SK-N-SH treated with all-trans-retinoic acid at 6 μM for 48 hours (cell line): ENCODE data around the gene WASF1.

Source experiments
- ATAC-seq: fragments of 200-7000 bp; cut with Tn5 transposase; 3 replicates; pipeline ENCODE4 v1.9.1; 2020; ENCODE audit warnings: mild to moderate bottlenecking, moderate library complexity
- ARNTL ChIP-seq: fragments of 450-650 bp; formaldehyde crosslinking; IDR thresholded peaks from 2 replicates; pipeline ENCODE4 v1.5.0; 2020; ENCODE audit warnings: low read depth, mild to moderate bottlenecking, moderate library complexity, borderline replicate concordance
- BACH2 ChIP-seq: fragments of 250-450 bp; sonication (Bioruptor Pico); IDR thresholded peaks from 2 replicates; pipeline ENCODE4 v1.9.0; 2021; ENCODE audit warnings: mild to moderate bottlenecking, borderline replicate concordance
- CSDC2 ChIP-seq: fragments of 250-450 bp; sonication (Bioruptor Pico); IDR thresholded peaks from 2 replicates; pipeline ENCODE4 v1.5.0; 2020; ENCODE audit warnings: mild to moderate bottlenecking, moderate library complexity
- CSRNP3 ChIP-seq: fragments of 250-450 bp; sonication (Bioruptor Pico); IDR thresholded peaks from 2 replicates; pipeline ENCODE4 v1.5.1; 2021; ENCODE audit warnings: mild to moderate bottlenecking, moderate library complexity
- ESRRG ChIP-seq: fragments of 250-450 bp; sonication (Bioruptor Pico); IDR thresholded peaks from 2 replicates; pipeline ENCODE4 v1.6.1; 2021; ENCODE audit warnings: mild to moderate bottlenecking
- GLIS3 ChIP-seq: fragments of 250-450 bp; sonication (Bioruptor Pico); IDR thresholded peaks from 2 replicates; pipeline ENCODE4 v1.5.0; 2020; ENCODE audit warnings: mild to moderate bottlenecking, moderate library complexity
- ISL1 ChIP-seq: fragments of 250-450 bp; sonication (Bioruptor Pico); IDR thresholded peaks from 2 replicates; pipeline ENCODE4 v2.1.2; 2022; ENCODE audit warnings: mild to moderate bottlenecking, moderate library complexity
- OSR1 ChIP-seq: fragments of 250-450 bp; sonication (Bioruptor Pico); IDR thresholded peaks from 2 replicates; pipeline ENCODE4 v1.8.0; 2022; ENCODE audit warnings: moderate library complexity, mild to moderate bottlenecking, inconsistent platforms
- PPARA ChIP-seq: fragments of 250-450 bp; sonication (Bioruptor Pico); IDR thresholded peaks from 2 replicates; pipeline ENCODE4 v1.5.0; 2020; ENCODE audit warnings: mild to moderate bottlenecking, borderline replicate concordance
- RARB ChIP-seq: fragments of 250-450 bp; sonication (Bioruptor Pico); IDR thresholded peaks from 2 replicates; pipeline ENCODE4 v1.8.0; 2021; ENCODE audit warnings: mild to moderate bottlenecking, moderate library complexity
- TCF4 ChIP-seq: fragments of 250-450 bp; sonication (Bioruptor Pico); IDR thresholded peaks from 2 replicates; pipeline ENCODE4 v1.8.0; 2021; ENCODE audit warnings: mild to moderate bottlenecking, moderate library complexity, borderline replicate concordance
- TOX ChIP-seq: fragments of 250-450 bp; sonication (Bioruptor Pico); IDR thresholded peaks from 2 replicates; pipeline ENCODE4 v1.8.0; 2021; ENCODE audit warnings: mild to moderate bottlenecking, moderate library complexity, borderline replicate concordance
- ZC3H10 ChIP-seq: fragments of 250-450 bp; sonication (Bioruptor Pico); IDR thresholded peaks from 2 replicates; pipeline ENCODE4 v1.5.1; 2021; ENCODE audit warnings: mild to moderate bottlenecking, moderate library complexity
- ZFP3 ChIP-seq: fragments of 250-450 bp; sonication (Bioruptor Pico); IDR thresholded peaks from 2 replicates; pipeline ENCODE4 v1.5.0; 2020; ENCODE audit warnings: mild to moderate bottlenecking, moderate library complexity
- ZFP30 ChIP-seq: fragments of 450-650 bp; formaldehyde crosslinking; IDR thresholded peaks from 2 replicates; pipeline ENCODE4 v1.5.0; 2022; ENCODE audit warnings: mild to moderate bottlenecking, moderate library complexity
- ZNF565 ChIP-seq: fragments of 450-650 bp; formaldehyde crosslinking; conservative IDR thresholded peaks from 2 replicates; pipeline ENCODE4 v1.5.0; 2020; ENCODE audit warnings: low read depth, mild to moderate bottlenecking, moderate library complexity
- ZNF70 ChIP-seq: fragments of 450-650 bp; formaldehyde crosslinking; IDR thresholded peaks from 2 replicates; pipeline ENCODE4 v1.5.0; 2020; ENCODE audit warnings: mild to moderate bottlenecking, moderate library complexity
- ZNF8 ChIP-seq: fragments of 450-650 bp; formaldehyde crosslinking; IDR thresholded peaks from 2 replicates; pipeline ENCODE4 v1.5.0; 2020; ENCODE audit warnings: mild to moderate bottlenecking, moderate library complexity
- TF ChIP-seq, protein P1 (sequence below): fragments of 250-450 bp; sonication (Bioruptor Pico); IDR thresholded peaks from 2 replicates; pipeline ENCODE4 v1.8.0; 2020; ENCODE audit warnings: mild to moderate bottlenecking, moderate library complexity, borderline replicate concordance
- TF ChIP-seq, protein P2 (sequence below): fragments of 250-450 bp; sonication (Bioruptor Pico); IDR thresholded peaks from 2 replicates; pipeline ENCODE4 v1.5.0; 2020; ENCODE audit warnings: mild to moderate bottlenecking, moderate library complexity
- TF ChIP-seq, protein P3 (sequence below): fragments of 250-450 bp; sonication (Bioruptor Pico); IDR thresholded peaks from 2 replicates; pipeline ENCODE4 v1.5.1; 2020; ENCODE audit warnings: low read depth, mild to moderate bottlenecking, moderate library complexity

The WASF1 gene

GRCh38 chr6:110196874-110197273, 17.4 kb upstream of the WASF1 start:
- no peak for ATAC-seq
- TF ChIP-seq ZC3H10 (no peak), OSR1 (CRISPR knock-in tag) (no peak), ESRRG (no peak), GLIS3 (CRISPR knock-in tag) (no peak), ZFP30 (CRISPR knock-in tag) (no peak), ZNF70 (CRISPR knock-in tag) (no peak), BACH2 (no peak), ZFP3 (CRISPR knock-in tag) (no peak), ARNTL (CRISPR knock-in tag) (no peak), PPARA (no peak), CSDC2 (CRISPR knock-in tag) (no peak), RARB (no peak), ZNF8 (CRISPR knock-in tag) (no peak)
- TF ChIP-seq, protein P1, sequence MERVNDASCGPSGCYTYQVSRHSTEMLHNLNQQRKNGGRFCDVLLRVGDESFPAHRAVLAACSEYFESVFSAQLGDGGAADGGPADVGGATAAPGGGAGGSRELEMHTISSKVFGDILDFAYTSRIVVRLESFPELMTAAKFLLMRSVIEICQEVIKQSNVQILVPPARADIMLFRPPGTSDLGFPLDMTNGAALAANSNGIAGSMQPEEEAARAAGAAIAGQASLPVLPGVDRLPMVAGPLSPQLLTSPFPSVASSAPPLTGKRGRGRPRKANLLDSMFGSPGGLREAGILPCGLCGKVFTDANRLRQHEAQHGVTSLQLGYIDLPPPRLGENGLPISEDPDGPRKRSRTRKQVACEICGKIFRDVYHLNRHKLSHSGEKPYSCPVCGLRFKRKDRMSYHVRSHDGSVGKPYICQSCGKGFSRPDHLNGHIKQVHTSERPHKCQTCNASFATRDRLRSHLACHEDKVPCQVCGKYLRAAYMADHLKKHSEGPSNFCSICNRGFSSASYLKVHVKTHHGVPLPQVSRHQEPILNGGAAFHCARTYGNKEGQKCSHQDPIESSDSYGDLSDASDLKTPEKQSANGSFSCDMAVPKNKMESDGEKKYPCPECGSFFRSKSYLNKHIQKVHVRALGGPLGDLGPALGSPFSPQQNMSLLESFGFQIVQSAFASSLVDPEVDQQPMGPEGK (CRISPR knock-in tag) = no peak

DNA sequence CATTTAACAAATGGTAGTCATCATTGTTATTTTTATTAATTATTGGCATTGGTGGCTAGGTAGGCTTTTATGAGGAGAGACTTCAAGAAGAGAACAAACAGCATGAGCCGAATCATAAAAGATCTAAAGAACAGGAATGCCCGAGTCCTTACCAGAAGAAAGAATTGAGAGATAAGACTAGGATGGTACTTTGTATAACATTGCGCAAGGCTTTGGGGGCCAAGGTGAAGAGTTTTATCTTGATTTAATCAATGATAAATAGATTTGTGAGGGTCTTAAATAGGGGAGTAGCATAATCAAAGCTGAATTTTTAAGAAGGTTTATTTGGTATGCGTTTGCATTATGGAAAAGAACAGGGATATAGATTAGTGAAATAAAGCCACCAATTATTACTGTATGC, 16.2 kb upstream of the WASF1 start:
- TF ChIP-seq ESRRG (no peak), TCF4 (no peak), PPARA (no peak), CSDC2 (CRISPR knock-in tag) (no peak), ISL1 (CRISPR knock-in tag) (no peak), CSRNP3 (CRISPR knock-in tag) (no peak), ARNTL (CRISPR knock-in tag) (no peak)
- no peak for ATAC-seq

DNA sequence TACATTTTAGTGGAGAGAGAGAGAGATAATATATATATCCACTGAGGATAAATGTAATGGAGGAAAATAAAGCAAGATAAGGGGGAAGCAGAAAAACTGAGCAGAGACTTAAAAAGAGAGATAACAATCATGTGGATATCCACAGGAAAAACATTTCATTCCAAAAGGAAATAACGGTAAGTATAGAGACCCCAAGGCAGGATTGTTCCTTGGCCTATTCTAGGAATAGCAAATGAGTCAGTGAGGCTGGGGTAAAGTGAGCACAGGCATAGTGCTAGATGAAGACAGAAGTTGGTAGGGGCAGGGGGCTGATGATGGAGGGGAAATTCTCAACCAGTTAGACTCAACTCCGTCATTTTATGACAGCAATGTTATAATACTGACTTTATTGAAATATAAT, 12.0 kb upstream of the WASF1 start:
- TF ChIP-seq, protein P2, sequence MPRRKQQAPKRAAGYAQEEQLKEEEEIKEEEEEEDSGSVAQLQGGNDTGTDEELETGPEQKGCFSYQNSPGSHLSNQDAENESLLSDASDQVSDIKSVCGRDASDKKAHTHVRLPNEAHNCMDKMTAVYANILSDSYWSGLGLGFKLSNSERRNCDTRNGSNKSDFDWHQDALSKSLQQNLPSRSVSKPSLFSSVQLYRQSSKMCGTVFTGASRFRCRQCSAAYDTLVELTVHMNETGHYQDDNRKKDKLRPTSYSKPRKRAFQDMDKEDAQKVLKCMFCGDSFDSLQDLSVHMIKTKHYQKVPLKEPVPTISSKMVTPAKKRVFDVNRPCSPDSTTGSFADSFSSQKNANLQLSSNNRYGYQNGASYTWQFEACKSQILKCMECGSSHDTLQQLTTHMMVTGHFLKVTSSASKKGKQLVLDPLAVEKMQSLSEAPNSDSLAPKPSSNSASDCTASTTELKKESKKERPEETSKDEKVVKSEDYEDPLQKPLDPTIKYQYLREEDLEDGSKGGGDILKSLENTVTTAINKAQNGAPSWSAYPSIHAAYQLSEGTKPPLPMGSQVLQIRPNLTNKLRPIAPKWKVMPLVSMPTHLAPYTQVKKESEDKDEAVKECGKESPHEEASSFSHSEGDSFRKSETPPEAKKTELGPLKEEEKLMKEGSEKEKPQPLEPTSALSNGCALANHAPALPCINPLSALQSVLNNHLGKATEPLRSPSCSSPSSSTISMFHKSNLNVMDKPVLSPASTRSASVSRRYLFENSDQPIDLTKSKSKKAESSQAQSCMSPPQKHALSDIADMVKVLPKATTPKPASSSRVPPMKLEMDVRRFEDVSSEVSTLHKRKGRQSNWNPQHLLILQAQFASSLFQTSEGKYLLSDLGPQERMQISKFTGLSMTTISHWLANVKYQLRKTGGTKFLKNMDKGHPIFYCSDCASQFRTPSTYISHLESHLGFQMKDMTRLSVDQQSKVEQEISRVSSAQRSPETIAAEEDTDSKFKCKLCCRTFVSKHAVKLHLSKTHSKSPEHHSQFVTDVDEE (CRISPR knock-in tag) = no peak
- TF ChIP-seq CSDC2 (CRISPR knock-in tag) (no peak), BACH2 (no peak), TCF4 (no peak), ZC3H10 (no peak), RARB (no peak), GLIS3 (CRISPR knock-in tag) (no peak), TOX (CRISPR knock-in tag) (no peak), ZNF70 (CRISPR knock-in tag) (no peak), ZFP3 (CRISPR knock-in tag) (no peak), OSR1 (CRISPR knock-in tag) (no peak), ZNF565 (CRISPR knock-in tag) (no peak), CSRNP3 (CRISPR knock-in tag) (no peak), ESRRG (no peak), ZFP30 (CRISPR knock-in tag) (no peak), ARNTL (CRISPR knock-in tag) (no peak), ZNF8 (CRISPR knock-in tag) (no peak), ISL1 (CRISPR knock-in tag) (no peak)
- TF ChIP-seq, protein P1 (CRISPR knock-in tag) = no peak
- TF ChIP-seq, protein P3, sequence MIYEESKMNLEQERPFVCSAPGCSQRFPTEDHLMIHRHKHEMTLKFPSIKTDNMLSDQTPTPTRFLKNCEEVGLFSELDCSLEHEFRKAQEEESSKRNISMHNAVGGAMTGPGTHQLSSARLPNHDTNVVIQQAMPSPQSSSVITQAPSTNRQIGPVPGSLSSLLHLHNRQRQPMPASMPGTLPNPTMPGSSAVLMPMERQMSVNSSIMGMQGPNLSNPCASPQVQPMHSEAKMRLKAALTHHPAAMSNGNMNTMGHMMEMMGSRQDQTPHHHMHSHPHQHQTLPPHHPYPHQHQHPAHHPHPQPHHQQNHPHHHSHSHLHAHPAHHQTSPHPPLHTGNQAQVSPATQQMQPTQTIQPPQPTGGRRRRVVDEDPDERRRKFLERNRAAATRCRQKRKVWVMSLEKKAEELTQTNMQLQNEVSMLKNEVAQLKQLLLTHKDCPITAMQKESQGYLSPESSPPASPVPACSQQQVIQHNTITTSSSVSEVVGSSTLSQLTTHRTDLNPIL = no peak
- ATAC-seq = no peak
